RWPE2 (cell line): ENCODE data around the gene C15orf39.

ENCODE experiments used
- ATAC-seq: fragments of 200-7000 bp; cut with Tn5 transposase; 3 replicates; pipeline ENCODE4 v1.9.1; 2021; ENCODE audit warnings: low read depth
- DNase-seq: peaks from one replicate; pipeline ENCODE4 v3.0.0-alpha.2; 2020; ENCODE audit warnings: low spot score
- H3K27ac ChIP-seq: fragments of 450-650 bp; 2 replicates; pipeline ENCODE4 v1.5.1; 2017; ENCODE audit warnings: mild to moderate bottlenecking; ENCODE audit not compliant: poor library complexity, severe bottlenecking
- H3K27me3 ChIP-seq: fragments of 250-450 bp; sonication (Bioruptor Pico); 2 replicates; pipeline ENCODE4 v1.5.1; 2021; ENCODE audit warnings: mild to moderate bottlenecking, moderate library complexity; ENCODE audit not compliant: insufficient read depth, poor library complexity, severe bottlenecking
- H3K36me3 ChIP-seq: fragments of 250-450 bp; sonication (Bioruptor Pico); 2 replicates; pipeline ENCODE4 v1.5.1; 2020; ENCODE audit warnings: low read depth, mild to moderate bottlenecking, moderate library complexity
- H3K4me1 ChIP-seq: fragments of 250-450 bp; sonication (Bioruptor Pico); 2 replicates; pipeline ENCODE4 v1.5.1; 2021; ENCODE audit warnings: mild to moderate bottlenecking, moderate library complexity; ENCODE audit not compliant: insufficient read depth, poor library complexity, severe bottlenecking
- H3K4me3 ChIP-seq: fragments of 250-450 bp; sonication (Bioruptor Pico); 2 replicates; pipeline ENCODE4 v1.5.1; 2021; ENCODE audit warnings: mild to moderate bottlenecking, moderate library complexity; ENCODE audit not compliant: severe bottlenecking
- H3K9me3 ChIP-seq: fragments of 250-450 bp; sonication (Bioruptor Pico); 2 replicates; pipeline ENCODE4 v1.5.1; 2021; ENCODE audit warnings: mild to moderate bottlenecking, moderate library complexity; ENCODE audit not compliant: severe bottlenecking
- TF ChIP-seq, protein P1 (sequence below): fragments of 450-650 bp; IDR thresholded peaks from one replicate; pipeline ENCODE4 v1.5.1; 2017; ENCODE audit warnings: mild to moderate bottlenecking, moderate library complexity; ENCODE audit not compliant: poor library complexity, severe bottlenecking

The C15orf39 gene

GRCh38 chr15:75182187-75183131, 19.2 kb upstream of the C15orf39 start:
- Histone ChIP-seq H3K4me1 (peaks cover 8% of the 10 kb centered on the region), H3K4me3 (no peak overlapping the region), H3K36me3 (no peaks in the 10 kb centered on the region), H3K27me3 (no peaks in the 10 kb centered on the region), H3K27ac (peak overlapping the region; percentile 3), H3K9me3 (no peaks in the 10 kb centered on the region)
- peak; percentile 32; the same call in 2 of the 3 replicates for ATAC-seq
- TF ChIP-seq, protein P1, sequence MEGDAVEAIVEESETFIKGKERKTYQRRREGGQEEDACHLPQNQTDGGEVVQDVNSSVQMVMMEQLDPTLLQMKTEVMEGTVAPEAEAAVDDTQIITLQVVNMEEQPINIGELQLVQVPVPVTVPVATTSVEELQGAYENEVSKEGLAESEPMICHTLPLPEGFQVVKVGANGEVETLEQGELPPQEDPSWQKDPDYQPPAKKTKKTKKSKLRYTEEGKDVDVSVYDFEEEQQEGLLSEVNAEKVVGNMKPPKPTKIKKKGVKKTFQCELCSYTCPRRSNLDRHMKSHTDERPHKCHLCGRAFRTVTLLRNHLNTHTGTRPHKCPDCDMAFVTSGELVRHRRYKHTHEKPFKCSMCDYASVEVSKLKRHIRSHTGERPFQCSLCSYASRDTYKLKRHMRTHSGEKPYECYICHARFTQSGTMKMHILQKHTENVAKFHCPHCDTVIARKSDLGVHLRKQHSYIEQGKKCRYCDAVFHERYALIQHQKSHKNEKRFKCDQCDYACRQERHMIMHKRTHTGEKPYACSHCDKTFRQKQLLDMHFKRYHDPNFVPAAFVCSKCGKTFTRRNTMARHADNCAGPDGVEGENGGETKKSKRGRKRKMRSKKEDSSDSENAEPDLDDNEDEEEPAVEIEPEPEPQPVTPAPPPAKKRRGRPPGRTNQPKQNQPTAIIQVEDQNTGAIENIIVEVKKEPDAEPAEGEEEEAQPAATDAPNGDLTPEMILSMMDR = peak; percentile 26
- DNase-seq = peak; percentile 70

DNA sequence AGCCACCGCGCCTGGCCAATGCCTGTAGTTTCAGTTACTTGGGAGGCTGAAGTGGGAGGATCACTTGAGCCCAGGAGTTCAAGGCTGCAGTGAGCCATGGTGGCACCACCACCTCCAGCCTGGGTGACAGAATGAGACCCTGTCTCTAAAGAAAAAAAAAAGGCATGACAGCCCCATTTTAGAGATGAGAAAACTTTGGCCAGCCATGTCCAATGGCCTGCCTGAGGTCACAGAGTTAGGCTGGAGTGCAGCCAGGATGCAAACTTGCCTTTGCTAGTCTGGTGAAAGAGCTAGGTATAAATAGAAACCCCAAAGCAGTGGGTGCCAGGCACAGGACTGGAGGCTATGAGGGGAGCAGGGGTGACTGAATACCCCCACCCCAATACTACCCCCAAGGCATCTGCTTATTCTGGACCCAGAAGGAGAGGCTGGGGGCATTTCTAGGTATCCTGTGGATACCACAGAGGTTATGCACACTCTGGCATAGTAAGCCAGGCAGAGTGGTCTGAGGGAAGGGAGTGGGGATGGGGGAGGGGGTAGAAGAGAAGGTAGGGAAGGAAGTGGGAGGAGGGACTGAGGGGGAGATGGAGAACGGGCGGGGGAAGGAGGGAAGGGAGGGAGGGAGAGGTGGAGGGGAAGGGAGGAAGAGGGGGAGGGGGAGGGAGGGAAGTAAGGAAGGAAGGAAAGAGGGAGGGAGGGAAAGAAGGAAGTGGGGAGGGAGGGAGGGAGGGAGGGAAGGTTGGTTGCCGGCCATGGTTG, 16.2 kb upstream of the C15orf39 start:
- Histone ChIP-seq H3K27ac (no peak overlapping the region), H3K27me3 (no peaks in the 10 kb centered on the region), H3K9me3 (no peaks in the 10 kb centered on the region), H3K4me3 (no peak overlapping the region), H3K36me3 (no peaks in the 10 kb centered on the region), H3K4me1 (peaks cover 8% of the 10 kb centered on the region)
- no peak for ATAC-seq
- DNase-seq = no peak
- TF ChIP-seq, protein P1 = no peak

GRCh38 chr15:75186044-75186443, 15.6 kb upstream of the C15orf39 start:
- H3K4me1 ChIP-seq = peaks cover 8% of the 10 kb centered on the region
- DNase-seq = peak; percentile 65
- H3K36me3 ChIP-seq = no peaks in the 10 kb centered on the region
- TF ChIP-seq, protein P1 = no peak
- no peaks in the 10 kb centered on the region for H3K27me3 ChIP-seq
- ATAC-seq = no peak
- H3K4me3 ChIP-seq = no peak overlapping the region
- H3K9me3 ChIP-seq = no peaks in the 10 kb centered on the region
- no peak overlapping the region for H3K27ac ChIP-seq

DNA sequence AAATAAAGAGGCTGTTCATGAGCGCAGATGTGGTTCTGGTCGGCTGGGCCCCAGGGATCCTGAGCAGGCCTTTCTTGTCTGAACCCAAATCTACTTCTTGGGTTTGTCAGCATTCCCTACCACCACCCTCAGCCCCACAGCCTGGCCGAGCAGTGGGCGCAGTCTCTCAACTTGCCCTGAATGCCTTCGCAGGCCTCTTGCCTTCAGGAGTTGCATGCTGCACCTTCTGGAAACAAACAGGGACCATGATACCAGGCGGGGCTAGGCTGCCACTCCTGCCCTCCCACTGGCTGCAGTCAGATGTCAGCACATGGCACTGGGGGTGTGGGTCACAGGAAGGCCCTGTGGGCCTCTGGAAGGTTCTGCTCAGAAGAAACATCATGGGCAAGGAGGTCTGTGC, 13.2 kb upstream of the C15orf39 start:
- Histone ChIP-seq H3K4me3 (no peak overlapping the region), H3K36me3 (no peaks in the 10 kb centered on the region), H3K9me3 (no peaks in the 10 kb centered on the region), H3K4me1 (no peaks in the 10 kb centered on the region), H3K27me3 (no peaks in the 10 kb centered on the region), H3K27ac (no peak overlapping the region)
- ATAC-seq (no peak), DNase-seq (peak; percentile 58)
- TF ChIP-seq, protein P1 = no peak
